ENCODE results near the gene SUMO1.
"Not testable (repeated sequence)": the region's sequence is repeated elsewhere in the genome, so short reads cannot be mapped to it uniquely, and the experiment has no call there.

DNA sequence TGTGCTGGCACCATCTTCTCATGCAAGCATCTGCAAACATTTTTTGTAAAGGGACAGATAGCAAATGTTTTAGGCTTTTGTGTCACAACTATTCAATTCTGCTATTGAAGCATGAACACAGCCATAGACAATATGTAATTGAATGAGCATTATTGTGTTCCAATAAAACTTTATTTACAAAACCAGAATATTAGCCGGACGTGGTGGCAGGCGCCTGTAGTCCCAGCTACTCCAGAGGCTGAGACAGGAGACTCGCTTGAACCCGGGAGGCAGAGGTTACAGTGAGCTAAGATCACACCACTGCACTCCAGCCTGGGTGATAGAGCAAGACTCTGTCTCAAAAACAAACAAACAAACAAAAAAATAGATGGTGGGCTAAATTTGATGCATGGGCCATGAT lies 9.3 kb upstream of the SUMO1 start:
- TF ChIP-seq, protein P1, sequence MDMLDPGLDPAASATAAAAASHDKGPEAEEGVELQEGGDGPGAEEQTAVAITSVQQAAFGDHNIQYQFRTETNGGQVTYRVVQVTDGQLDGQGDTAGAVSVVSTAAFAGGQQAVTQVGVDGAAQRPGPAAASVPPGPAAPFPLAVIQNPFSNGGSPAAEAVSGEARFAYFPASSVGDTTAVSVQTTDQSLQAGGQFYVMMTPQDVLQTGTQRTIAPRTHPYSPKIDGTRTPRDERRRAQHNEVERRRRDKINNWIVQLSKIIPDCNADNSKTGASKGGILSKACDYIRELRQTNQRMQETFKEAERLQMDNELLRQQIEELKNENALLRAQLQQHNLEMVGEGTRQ (IDR thresholded peaks at IDR 0.05), result not testable (repeated sequence)
- not testable (repeated sequence) for TF ChIP-seq POLR2A (IDR thresholded peaks at IDR 0.05; ENCODE audit: low read length); HDAC2 (IDR thresholded peaks at IDR 0.05); ESRRA (IDR thresholded peaks at IDR 0.05; ENCODE audit: borderline replicate concordance, low read length); CEBPB (IDR thresholded peaks at IDR 0.05); CHD2 (IDR thresholded peaks at IDR 0.05; ENCODE audit: low read length, partially characterized antibody); GATA3 (IDR thresholded peaks at IDR 0.05; ENCODE audit: borderline replicate concordance); SMC3 (IDR thresholded peaks at IDR 0.05); CBX8 (IDR thresholded peaks at IDR 0.05)
- TF ChIP-seq, protein P2, sequence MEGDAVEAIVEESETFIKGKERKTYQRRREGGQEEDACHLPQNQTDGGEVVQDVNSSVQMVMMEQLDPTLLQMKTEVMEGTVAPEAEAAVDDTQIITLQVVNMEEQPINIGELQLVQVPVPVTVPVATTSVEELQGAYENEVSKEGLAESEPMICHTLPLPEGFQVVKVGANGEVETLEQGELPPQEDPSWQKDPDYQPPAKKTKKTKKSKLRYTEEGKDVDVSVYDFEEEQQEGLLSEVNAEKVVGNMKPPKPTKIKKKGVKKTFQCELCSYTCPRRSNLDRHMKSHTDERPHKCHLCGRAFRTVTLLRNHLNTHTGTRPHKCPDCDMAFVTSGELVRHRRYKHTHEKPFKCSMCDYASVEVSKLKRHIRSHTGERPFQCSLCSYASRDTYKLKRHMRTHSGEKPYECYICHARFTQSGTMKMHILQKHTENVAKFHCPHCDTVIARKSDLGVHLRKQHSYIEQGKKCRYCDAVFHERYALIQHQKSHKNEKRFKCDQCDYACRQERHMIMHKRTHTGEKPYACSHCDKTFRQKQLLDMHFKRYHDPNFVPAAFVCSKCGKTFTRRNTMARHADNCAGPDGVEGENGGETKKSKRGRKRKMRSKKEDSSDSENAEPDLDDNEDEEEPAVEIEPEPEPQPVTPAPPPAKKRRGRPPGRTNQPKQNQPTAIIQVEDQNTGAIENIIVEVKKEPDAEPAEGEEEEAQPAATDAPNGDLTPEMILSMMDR (IDR thresholded peaks at IDR 0.05), result not testable (repeated sequence)
- TF ChIP-seq, protein P3, sequence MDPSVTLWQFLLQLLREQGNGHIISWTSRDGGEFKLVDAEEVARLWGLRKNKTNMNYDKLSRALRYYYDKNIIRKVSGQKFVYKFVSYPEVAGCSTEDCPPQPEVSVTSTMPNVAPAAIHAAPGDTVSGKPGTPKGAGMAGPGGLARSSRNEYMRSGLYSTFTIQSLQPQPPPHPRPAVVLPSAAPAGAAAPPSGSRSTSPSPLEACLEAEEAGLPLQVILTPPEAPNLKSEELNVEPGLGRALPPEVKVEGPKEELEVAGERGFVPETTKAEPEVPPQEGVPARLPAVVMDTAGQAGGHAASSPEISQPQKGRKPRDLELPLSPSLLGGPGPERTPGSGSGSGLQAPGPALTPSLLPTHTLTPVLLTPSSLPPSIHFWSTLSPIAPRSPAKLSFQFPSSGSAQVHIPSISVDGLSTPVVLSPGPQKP (IDR thresholded peaks at IDR 0.05; ENCODE audit: low read depth, low read length), result not testable (repeated sequence)

Data from A549 (cell line).